Measurements from ENCODE around the gene NFATC1. TPM values are rescaled to one million over a fixed set of nuclear protein-coding genes. Genes with fewer than 3 reads are reported as not detected.

NFATC1 gene
- total RNA-seq, 2 experiments from 2014 or later, result 36.9 to 37.1 TPM

DNA sequence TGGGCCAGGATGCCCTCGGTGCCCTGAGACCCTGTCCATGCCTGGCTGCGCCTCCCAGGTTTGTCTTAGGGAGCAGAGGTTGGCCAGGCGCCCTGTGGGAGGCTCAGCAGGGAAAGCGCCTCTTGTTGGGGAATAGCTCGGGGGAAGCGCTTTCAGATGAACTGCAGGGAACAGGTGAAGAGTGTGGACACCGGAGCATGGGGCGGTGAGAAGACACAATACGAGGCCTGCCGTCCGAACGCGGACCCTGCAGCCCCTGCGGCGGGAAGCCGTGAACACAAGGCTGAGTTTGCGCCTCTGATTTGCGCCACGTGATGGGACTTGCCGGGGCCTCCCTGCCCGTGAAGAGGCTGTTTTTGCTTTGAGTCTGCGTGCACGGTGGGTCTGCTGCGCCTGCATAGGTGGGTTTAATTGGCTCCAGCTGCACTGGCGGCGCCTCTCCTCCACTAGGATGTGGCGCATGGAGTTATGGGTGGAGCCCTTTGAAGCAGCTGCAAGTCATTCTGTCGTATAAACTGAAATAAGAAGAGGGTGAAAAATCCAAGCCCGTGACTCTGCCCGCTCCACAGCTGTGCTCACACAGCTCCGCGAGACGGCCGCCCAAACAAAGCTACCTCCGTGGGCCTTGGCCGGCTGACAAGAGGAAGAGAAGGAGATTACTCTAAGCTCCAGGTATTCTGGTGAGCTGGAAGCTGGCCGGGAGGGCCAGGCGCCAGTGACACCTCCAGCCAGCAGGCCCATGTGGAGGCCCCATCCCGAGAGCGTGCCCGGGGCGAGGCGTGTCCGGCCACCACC lies 180.4 kb downstream of the NFATC1 start:
- no peak for DNase-seq
- Mint-ChIP-seq H3K9me3 (peaks cover 16% of the 10 kb centered on the region), H3K4me1 (peaks cover 15% of the 10 kb centered on the region), H3K27me3 (no peaks in the 10 kb centered on the region), H3K27ac (no peak overlapping the region), H3K4me3 (no peak overlapping the region), H3K36me3 (ENCODE audit: low read depth) (peaks cover 17% of the 10 kb centered on the region)
- CTCF ChIA-PET, result no interaction called here
- POLR2A ChIA-PET, result no interaction called here

DNA sequence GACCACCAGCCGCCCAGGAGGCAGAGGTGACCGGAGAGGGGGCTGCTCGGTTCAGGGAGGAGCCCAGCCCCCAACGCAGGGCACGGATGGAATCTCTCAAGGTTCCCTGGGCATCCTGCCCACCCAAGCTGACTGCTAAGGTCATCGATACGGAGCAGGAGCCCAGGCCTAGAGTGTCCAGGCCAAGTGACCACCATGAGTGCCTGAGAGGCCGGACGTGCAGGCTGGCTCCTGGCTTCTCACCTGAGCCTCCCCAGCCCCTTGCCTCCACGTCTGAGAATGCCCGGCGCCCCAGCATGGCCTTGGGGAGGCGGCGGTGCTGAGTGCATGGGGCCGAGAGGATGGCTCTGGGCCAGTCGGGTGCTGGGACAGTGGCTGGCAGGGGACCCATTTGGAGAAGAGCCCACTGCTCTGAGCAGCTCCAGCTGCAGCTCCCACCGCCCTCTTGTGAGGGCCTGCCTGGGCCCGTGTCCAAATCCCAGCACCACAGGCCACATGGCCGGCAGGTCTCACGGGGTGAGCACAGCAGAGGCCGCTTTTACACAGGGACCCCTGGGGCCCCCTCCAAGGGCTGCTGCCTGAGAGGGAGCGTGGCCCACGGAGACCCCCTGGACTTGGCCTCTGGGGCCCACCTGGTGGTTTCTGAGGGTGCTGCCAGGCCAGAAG lies 181.1 kb downstream of the NFATC1 start:
- H3K4me3 Mint-ChIP-seq, result no peak overlapping the region
- H3K27me3 Mint-ChIP-seq, result no peaks in the 10 kb centered on the region
- POLR2A ChIA-PET, result no interaction called here
- H3K9me3 Mint-ChIP-seq, result peaks cover 16% of the 10 kb centered on the region
- peaks cover 15% of the 10 kb centered on the region for H3K4me1 Mint-ChIP-seq
- no peak overlapping the region for H3K27ac Mint-ChIP-seq
- peaks cover 17% of the 10 kb centered on the region for H3K36me3 Mint-ChIP-seq (ENCODE audit: low read depth)
- CTCF ChIA-PET, result no interaction called here
- DNase-seq, result no peak

DNA sequence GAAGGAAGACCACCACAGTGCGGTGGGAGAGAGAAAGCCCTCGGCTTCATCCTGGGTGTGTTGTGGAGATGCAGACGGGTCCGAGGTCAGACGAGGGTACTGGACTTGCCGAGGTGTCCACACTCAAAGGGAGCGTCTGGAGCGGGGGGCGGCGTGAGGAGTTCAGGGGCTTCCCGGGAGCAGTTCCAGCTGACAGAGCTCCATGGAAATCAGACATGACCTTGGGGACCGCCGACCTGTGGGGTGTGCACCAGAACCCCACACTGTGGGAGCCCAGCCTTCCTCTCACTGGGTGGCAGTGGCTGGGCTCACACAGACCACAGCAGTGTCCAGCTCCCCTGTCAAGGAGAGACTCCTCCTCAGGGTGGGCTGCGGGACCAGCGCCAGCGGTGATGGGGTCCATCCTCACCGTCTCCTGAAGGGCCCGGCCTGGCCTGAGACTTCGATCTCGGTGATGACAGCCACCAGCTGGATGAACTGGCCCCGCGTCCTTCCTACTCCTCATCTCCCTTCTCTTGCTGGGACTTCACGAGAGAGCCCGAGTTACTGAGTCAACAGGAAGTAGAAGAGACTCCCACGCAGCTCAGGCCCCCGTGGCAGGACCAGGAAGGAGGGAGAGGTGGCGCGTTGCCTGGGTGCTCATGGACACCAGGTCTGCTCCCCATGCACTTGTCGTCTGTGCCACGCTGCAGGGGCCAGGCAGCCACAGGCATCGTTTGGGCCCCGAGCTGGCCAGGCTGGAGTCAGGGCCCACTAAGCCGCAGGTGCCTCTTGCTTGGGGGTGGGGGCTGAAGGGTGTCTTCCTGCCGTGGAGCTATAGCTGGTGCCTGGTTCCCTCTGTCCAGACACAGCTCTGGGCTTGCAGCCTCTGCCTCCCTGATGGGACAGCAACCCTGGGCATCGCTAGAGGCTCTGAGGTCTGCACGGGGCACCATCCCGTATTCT lies 182.0 kb downstream of the NFATC1 start:
- no peaks in the 10 kb centered on the region for H3K27me3 Mint-ChIP-seq
- DNase-seq, result no peak
- no peak overlapping the region for H3K4me3 Mint-ChIP-seq
- peaks cover 15% of the 10 kb centered on the region for H3K4me1 Mint-ChIP-seq
- CTCF ChIA-PET, result no interaction called here
- H3K27ac Mint-ChIP-seq, result no peak overlapping the region
- H3K9me3 Mint-ChIP-seq, result peaks cover 10% of the 10 kb centered on the region
- POLR2A ChIA-PET, result no interaction called here
- H3K36me3 Mint-ChIP-seq (ENCODE audit: low read depth), result peaks cover 12% of the 10 kb centered on the region

DNA sequence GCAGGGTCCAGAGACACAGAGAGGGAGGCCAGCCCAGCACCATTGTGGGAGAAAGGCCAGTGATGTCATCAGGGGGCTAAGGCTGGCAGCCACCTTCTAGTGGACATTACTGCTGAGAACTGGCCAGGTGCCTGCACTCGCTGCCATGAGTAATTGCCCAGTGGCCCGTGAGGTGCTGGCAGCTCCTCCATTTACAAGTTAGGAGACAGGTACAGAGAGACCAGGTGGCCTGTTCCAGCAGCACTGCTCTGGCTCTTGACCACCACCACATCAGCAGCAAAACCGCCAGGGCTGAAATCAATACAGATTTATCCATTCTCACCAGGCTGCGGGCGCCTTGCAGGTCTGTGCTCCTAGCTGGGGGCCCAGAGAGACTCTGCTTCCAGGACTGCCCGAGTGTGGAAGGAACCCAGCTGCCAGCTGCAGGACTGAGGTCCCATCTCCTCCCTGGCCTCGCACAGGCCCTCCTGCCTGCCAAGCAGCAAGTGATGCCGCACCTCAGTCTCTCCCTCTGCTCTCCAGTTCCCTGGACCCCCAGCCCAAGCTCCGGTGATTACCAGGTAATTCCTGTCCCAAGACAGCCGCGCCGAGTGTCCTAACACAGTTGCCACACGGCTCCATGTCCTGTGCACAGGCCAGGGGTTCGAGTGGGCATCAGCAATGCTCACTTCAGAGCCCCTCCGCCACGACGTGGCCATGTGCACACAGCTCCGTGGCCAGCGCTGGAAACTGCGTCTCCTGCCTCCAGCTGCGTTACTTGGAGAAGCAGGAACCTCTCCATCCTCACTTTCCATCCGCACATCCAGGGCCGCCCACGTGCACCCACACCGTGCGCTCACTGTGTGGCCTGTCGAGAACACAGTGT lies 182.9 kb downstream of the NFATC1 start:
- POLR2A ChIA-PET, result no interaction called here

More for the DNA sequence above, 182.9 kb downstream of the NFATC1 start:
- CTCF ChIA-PET, result no interaction called here
- Mint-ChIP-seq H3K9me3 (peaks cover 6% of the 10 kb centered on the region), H3K4me3 (no peak overlapping the region), H3K4me1 (peaks cover 15% of the 10 kb centered on the region), H3K36me3 (ENCODE audit: low read depth) (peaks cover 3% of the 10 kb centered on the region), H3K27ac (no peak overlapping the region), H3K27me3 (no peaks in the 10 kb centered on the region)
- no peak for DNase-seq

Data from activated CD4-positive, alpha-beta T cell treated with anti-CD3 and anti-CD28 coated beads, Interleukin-2, amount 10 ng/mL, durations not matched to agents 7 days and 5 days (primary cell).